Measurements from ENCODE around the gene STK24.

The STK24 gene

DNA sequence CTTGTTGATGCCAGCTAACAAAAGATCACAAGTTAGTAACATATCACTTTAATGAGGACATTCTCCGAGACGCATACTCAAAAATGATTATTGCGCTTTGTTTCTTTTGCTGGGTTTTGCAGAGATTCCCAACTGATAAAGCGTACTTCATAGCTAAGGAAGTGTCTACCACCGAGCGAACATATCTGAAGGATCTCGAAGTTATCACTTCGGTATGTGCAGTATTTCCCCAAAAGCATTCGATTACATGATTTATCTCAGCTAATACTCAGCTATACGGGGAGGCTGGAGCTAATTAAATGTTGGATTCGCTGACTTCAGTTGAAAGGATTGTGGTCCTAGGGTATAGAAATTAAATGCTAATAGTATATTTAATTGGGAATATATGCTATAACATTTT lies 166.3 kb downstream of the STK24 start:
- H3K27ac ChIP-seq: no peak overlapping the region
- TF ChIP-seq, protein P1, sequence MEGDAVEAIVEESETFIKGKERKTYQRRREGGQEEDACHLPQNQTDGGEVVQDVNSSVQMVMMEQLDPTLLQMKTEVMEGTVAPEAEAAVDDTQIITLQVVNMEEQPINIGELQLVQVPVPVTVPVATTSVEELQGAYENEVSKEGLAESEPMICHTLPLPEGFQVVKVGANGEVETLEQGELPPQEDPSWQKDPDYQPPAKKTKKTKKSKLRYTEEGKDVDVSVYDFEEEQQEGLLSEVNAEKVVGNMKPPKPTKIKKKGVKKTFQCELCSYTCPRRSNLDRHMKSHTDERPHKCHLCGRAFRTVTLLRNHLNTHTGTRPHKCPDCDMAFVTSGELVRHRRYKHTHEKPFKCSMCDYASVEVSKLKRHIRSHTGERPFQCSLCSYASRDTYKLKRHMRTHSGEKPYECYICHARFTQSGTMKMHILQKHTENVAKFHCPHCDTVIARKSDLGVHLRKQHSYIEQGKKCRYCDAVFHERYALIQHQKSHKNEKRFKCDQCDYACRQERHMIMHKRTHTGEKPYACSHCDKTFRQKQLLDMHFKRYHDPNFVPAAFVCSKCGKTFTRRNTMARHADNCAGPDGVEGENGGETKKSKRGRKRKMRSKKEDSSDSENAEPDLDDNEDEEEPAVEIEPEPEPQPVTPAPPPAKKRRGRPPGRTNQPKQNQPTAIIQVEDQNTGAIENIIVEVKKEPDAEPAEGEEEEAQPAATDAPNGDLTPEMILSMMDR (conservative IDR thresholded peaks at IDR 0.05): no peak
- TF ChIP-seq ZFX (IDR thresholded peaks at IDR 0.05): no peak

DNA sequence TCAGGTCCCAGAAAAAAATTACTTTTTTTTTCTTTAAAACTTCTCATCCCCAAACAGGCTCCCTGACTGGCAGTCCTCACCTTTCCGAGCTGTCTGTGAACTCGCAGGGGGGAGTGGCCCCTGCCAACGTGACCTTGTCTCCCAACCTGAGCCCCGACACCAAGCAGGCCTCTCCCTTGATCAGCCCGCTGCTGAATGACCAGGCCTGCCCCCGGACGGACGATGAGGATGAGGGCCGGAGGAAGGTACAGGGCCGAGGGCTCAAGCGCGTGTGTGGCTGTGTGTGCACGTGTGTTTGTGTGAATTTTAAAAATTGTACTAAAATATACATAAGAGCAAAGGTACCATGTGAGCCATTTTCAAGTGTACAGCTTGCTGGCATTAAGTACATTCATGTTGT lies 167.6 kb downstream of the STK24 start:
- H3K27ac ChIP-seq: no peak overlapping the region
- TF ChIP-seq, protein P1 (conservative IDR thresholded peaks at IDR 0.05): no peak
- no peak for TF ChIP-seq ZFX (IDR thresholded peaks at IDR 0.05)

DNA sequence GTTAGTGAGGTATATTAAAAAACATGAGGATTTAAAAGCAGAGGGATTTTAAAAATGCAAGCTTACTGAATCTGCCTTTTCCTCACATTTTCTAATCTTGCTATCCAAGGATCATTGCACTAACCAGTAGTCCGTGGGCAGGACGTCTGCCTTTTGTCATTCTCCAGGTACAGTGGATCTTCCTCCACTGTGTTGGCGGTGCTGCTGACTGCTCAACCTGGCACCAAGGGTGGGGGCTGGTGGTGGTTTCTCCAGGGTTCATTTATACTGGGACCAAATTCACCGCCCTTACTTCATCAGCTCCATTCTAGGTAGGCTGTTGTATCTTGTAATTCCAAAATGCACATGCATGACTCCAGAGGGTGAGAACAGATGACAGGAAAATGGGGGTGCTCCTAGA lies 169.3 kb downstream of the STK24 start:
- TF ChIP-seq ZFX (IDR thresholded peaks at IDR 0.05): no peak
- TF ChIP-seq, protein P1 (conservative IDR thresholded peaks at IDR 0.05): no peak
- no peak overlapping the region for H3K27ac ChIP-seq

DNA sequence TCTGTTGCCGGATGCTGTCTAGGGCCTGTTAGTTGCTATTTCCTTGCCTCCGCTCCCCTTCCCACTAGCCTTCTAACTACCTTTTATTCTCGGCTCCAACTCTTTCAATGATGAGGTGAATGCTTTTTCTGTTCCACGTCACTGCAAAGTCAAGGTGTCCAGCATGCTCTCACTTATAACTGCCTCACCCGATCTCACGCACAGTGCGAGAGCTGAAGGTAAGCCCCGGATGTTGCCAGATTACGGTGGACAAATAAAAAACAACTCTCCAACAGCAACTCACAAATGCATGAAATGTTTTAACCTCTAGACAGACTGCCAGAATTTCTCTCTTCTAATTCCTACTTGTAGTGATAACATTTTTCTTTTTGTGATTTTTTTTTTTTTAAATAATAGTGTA lies 169.9 kb downstream of the STK24 start:
- peak overlapping the region; percentile 6; the same call in 1 of the 2 replicates for H3K27ac ChIP-seq
- TF ChIP-seq, protein P1 (conservative IDR thresholded peaks at IDR 0.05): no peak
- TF ChIP-seq ZFX (IDR thresholded peaks at IDR 0.05): no peak

DNA sequence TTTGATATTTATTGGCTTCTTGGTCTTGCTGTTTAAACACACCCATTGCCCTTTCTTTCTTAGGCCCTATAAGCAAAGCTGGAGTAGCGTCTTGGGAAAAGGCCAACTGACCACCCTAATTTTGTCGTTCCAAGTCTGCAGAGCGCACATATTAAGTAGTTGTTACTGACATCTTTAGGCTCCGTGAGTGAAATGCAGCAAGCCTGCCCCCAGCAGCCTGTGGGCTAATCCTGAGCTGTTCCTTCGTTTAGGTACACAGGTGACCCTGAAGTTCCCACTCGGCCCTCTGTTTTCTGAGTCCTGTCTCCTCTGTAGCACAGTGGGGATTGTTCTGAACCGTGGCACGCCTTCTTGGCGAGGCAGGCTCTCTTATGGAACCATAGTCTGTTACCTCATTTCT lies 170.5 kb downstream of the STK24 start:
- TF ChIP-seq, protein P1 (conservative IDR thresholded peaks at IDR 0.05): no peak
- no peak for TF ChIP-seq ZFX (IDR thresholded peaks at IDR 0.05)
- H3K27ac ChIP-seq: peak overlapping the region; percentile 6; the same call in 1 of the 2 replicates

DNA sequence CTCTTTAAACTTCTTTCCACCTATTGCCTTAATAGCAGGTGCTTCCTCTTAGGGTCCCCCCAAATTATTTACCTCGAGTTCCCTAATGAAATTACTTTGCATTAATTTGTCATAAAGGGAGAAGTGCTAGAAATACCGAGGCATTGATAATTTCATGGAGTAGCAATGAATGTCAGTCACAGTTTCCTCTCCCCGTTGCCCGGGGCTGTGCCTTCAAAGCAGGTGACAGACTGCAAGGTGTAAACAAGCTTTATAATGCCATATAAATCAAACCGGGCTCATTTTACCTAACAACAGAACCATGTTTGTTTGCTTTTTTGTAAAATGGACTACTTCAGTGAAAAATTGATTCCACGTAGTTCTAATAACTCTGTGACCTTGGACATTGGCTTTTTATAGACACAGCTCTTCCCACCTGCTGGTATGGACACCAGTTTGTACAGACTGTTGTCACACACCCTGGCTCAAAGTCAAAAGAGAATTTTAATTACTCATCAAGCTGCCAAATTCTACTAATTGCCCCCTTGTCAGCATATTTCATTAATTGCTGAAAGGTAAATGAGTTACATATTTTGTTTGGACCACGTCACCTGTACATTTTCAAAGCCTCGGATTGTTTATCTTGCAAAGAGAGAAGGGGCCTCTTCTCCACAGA lies 171.1 kb downstream of the STK24 start:
- H3K27ac ChIP-seq: no peak overlapping the region
- TF ChIP-seq, protein P1 (conservative IDR thresholded peaks at IDR 0.05): no peak
- TF ChIP-seq ZFX (IDR thresholded peaks at IDR 0.05): no peak

DNA sequence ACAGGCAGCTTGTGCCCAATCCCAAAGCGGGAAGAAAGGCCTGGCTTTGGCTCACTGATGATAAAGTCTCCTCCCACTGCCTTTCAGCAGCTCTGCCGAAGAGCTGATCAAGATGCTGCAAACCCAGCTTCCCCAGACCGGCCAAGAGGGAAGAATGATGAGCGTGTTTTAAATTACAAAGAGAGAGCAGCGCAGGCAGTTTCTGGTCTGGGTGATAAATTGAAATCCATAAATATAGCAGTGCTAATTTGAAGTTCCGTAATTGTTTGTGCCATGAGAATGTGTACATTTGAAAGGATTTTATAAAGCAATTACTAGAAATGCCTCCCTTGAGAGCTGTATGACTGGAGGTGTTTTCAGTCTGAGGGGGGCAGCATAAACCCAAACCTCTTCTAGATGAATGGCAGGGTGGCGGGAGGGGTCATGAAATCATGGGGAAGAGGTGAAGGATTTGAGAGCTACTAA lies 171.8 kb downstream of the STK24 start:
- H3K27ac ChIP-seq: no peak overlapping the region
- TF ChIP-seq ZFX (IDR thresholded peaks at IDR 0.05): no peak
- TF ChIP-seq, protein P1 (conservative IDR thresholded peaks at IDR 0.05): no peak
